GM18505 (cell line): ENCODE data around the gene DYNC1I1.

ENCODE experiments used
- ATAC-seq: cut with Tn5 transposase; IDR thresholded peaks from one replicate; pipeline ENCODE4 v1.9.1; 2021; ENCODE audit not compliant: unreplicated experiment
- POLR2A ChIP-seq: IDR thresholded peaks from 4 replicates; pipeline ENCODE4 v1.6.1; 2011; ENCODE audit warnings: borderline replicate concordance; ENCODE audit not compliant: insufficient read depth, insufficient read length; ENCODE audit errors: extremely low read depth

Gene DYNC1I1

DNA sequence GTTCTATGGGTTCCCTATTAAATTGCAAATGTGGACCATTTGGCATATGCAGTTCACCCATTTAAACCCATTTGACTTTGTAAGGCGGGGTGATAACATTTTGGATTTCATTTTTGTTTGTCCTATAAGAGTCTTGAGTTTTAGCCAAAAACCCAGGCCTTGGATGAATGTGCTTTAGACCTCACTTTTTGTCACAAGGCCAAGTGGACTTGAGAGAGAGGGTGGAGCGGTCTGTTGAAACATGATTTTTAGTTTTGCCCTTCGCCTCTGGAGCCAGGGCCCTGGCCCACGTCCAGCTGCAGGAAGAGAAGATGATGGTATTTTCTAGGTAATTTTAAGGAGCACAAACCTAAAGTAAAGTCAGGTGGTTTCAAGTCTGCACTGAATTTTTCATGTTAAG lies 289.5 kb downstream of the DYNC1I1 start:
- TF ChIP-seq POLR2A, result no peak

DNA sequence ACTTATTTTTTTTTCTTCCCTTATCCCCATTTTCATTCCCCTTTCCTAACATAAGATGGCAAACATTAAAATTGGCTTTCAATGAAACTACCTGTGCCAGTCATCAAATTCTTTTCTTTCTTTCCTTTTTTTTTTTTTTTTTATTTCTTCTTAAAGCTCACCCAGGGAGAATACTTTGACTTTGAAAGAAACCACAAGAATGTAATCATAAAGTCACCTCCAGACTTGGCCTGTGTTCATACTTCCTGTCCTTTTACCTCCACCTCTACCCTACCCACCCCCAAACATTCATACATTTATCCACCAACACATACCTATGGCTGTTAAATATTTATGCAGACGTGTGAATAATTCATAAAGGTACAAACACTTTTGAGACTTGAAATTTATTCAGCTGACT lies 295.0 kb downstream of the DYNC1I1 start:
- TF ChIP-seq POLR2A, result no peak

More for the DNA sequence above, 289.5 kb downstream of the DYNC1I1 start:
- ATAC-seq, result no peak

DNA sequence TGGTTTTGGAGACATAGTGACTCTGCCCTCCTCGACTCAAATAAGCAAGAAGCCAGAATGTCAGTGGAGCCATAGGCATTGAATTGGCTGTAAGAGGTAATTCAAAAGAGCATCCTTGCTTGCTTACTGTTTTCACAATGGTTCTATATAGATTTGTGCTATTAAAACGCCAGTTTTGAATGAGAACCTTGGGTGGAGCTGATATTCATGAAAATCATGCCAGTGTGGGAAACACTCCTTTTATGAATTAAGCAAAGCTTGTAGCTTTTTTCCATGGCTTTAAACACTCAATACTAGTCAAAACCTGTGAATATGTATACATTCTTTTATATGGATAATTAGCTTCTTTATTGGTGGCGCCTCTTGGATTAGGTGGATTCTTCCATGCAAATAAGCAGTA lies 297.0 kb downstream of the DYNC1I1 start:
- no peak for ATAC-seq
- no peak for TF ChIP-seq POLR2A

More for the DNA sequence above, 295.0 kb downstream of the DYNC1I1 start:
- no peak for ATAC-seq

DNA sequence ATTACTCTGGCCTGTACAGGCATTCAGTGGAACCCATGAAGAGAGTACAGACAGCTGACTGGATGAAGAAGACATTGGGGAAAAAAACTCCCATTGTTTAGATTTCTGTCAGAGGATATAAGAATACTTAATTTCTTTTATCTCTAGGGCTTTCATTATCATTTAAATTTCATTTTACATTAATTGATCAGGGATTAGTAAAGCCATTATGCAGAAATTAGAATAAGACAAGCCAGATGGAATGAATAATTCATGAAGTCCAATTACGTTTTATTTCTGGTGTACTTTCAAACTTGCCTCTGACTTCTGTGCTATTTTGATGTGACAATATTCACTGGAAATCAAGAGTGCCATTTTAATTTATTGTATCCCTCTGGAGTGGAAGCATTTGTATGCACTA lies 302.5 kb downstream of the DYNC1I1 start:
- no peak for TF ChIP-seq POLR2A
- ATAC-seq, result no peak

DNA sequence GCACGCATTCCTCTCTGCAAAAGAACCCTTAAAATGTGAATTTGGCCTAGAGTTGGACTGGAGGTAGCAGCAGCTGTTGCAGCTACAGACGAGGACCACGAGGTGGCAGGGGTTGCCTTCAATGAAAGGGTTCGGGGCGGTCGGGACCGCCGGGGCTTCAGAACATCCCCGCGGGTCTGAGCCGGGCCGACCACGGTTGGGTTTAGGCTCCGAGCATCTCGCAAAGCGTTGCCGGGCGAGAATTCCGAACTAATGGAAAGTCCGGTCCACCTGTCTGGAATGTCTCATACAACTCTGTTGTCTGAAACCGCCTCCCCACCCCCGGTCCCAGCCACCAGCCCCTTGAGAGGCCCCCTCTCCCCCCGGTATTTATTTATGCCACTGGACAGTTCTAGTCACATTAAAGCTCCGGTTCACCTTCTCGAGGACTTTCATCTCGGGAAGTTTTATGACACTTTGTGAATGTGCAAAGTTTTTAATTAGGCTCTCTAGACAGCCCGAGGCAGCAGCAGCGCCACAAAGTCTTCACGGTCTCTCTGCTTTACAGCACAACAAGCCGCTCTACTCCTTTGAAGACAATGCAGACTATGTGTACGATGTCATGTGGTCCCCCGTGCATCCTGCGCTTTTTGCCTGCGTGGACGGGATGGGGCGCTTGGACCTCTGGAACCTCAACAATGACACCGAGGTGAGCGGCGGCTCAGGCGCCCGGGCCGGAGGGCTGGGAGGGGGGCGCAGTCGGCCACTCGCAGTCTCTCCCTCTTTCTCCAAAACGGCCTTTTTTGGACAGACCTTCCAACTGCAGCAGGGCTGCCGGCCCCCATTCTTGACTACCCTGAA lies 303.4 kb downstream of the DYNC1I1 start:
- TF ChIP-seq POLR2A, result no peak
- peak; percentile 93 for ATAC-seq

DNA sequence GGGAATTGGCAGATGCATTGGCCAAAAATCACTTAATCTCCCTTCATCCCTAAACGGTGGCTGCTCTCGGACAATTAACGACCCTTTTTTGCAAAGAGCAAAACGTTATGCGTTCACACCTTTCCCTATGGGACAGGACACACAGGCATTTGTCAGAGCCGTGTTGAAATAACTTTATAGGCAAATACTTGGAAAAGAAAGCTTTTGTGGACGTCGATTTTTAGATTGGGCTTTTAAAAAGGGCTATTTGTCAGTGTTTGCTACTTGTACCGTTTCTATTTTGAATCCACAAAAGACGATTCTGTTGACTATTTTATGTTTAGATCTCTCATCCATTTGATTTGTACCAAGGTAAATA lies 304.0 kb downstream of the DYNC1I1 start:
- no peak for ATAC-seq
- no peak for TF ChIP-seq POLR2A

DNA sequence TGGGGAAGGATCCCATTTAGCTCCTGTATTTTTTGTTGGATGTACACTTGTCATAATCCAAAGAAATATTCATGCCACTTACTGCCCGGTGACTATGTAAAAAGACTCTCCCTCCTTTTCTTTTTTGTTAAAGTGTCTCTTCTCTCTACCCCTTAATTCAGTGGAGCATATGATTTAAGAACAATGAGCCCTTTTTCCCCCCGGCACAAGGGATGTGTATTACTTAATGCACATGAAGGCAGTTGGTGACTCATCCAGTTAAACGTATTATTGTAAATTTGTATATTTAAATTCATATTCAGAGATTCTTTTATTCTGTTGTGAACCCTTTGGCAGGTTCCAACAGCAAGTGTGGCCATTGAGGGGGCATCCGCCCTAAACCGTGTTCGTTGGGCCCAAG lies 307.7 kb downstream of the DYNC1I1 start:
- no peak for ATAC-seq
- TF ChIP-seq POLR2A, result no peak

DNA sequence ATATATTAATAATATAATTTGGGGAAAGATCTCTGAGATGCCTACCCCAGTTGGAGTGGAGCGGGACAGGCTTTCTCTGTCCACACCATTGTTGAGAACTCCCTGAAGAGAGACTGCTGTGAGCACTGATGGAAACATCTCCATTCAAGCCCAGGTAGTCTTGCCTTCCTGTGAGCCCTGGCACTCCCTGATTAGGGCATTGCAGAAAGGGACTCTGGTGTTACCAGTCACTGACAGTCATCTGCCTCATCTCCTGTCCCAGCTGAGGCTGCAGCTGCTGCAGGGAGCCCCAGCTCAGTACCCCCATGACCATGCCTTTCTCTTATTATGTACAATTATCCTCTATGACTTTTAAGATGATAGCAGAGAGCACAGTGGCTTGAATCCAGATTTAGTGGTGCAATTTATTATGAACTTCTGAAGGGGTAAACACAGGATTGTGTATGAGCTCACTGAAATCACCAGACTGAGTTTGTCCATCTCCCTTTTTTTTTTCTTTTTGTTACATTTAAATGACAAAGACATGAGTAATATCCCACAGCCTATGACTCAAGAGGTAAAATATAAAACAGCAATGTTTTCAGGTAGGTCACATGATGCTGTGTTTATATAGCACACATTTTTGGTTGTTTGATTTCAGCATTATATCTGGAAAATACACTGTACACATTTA lies 312.7 kb downstream of the DYNC1I1 start:
- TF ChIP-seq POLR2A, result no peak
- no peak for ATAC-seq

DNA sequence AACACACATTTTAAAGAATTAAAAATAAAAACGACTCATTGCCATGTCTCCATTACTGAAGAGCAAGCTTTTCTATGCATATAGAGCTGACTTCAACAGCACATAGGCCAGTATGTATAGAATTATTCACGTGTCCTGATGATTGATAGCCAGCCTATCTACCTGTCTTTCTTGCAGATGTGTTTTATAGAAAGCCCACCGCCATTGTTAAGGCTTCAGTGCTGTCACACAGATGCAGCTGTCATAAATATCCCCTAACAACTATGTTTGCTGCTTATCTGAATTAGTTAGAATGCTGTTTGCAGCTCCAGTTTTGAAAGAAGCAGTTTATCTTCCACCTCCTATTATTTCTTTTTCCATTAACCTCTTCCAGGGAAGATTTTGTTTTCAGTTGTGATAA lies 313.6 kb downstream of the DYNC1I1 start:
- TF ChIP-seq POLR2A, result no peak
- ATAC-seq, result no peak

DNA sequence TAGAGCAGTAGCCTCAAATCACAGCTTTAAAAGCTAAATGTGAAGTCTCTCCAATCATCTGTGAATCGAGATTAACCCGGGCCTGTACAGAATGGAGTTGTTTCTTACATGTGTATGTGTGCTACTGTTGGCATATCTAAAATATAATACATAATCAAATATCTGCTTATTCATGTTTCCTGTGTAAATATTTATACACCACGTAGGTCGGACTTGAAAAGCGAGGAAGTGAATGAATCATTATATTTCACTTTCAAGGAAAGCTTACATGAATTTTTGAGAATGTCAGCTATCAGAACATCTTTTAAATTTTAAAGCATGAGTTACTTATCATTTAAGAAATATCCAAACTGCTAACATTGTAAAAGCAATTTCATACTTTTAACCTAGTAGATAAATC lies 316.2 kb downstream of the DYNC1I1 start:
- no peak for ATAC-seq
- TF ChIP-seq POLR2A, result no peak

DNA sequence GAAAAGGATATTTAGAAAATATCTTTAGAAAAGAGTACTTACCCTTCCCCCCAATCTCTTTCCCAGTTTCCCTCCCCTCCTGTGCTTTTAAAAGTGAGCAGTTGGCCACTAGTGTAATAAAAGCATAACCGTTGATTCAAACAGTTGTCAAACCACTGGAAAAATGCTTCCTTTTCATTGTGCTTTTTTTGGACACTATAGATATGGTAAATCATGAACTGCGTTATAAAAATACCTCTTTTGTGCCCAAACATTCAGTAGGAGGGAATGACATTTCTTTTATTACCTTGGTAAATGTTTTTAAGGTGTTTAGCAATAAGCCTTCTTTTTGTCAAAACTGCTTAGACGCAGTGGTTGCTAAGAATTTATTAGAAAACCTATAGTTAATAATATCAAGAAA lies 317.2 kb downstream of the DYNC1I1 start:
- ATAC-seq, result no peak
- TF ChIP-seq POLR2A, result no peak

DNA sequence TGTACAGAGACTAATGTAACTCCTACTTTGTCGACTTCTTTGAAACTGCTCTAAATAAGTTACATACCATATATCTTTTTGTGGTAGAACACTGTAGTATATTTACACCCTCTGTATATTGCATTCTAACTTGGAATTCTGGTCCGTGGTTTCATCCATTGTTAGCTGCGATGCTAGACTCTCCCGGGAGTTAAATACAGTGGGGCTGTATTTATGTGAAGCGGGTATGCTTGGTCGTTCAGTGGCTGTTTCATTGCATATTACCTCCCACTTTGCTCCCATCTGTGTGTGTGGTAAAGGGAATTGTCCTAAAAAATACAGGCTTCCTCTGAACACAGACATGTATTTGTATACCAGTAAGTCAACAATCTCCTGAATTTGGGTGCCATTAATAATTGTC lies 318.4 kb downstream of the DYNC1I1 start:
- ATAC-seq, result no peak
- no peak for TF ChIP-seq POLR2A

DNA sequence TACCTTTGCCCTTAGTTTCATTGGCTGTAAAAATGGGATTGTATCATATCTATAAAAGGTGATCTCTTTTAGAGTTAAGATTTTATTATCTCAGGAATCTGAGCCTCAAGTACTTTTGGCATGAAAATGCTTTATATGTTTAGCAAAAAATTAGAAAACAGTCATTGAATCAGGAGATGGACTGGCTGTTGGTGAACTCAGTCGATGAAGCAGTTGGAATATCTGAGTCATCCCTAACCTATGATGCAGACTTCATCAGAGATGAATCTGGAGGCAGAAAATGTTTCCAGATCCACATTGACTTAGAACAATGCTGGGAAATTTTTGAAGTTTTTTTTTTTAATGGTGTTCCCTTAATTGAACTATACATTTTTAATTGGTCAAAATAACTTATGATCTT lies 321.1 kb downstream of the DYNC1I1 start:
- no peak for ATAC-seq
- TF ChIP-seq POLR2A, result no peak

DNA sequence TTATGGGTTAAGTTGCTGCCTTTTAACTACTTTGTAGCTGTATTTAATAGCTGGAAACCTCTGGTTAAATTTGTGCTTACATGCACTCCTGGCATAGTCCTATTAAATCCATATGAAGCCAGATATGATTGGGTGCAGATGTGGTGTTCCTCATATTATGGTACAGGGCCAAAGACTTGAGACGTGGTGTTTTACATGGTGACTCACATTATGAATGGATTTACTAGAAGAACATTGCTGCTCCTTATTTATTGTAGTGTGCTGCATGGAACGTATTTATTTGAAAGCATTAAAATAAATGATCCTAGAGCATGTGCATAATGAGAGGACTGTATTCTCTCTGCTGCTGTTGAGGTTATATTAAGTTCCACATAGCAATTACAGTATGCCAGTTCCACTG lies 325.5 kb downstream of the DYNC1I1 start:
- no peak for ATAC-seq
- TF ChIP-seq POLR2A, result no peak

DNA sequence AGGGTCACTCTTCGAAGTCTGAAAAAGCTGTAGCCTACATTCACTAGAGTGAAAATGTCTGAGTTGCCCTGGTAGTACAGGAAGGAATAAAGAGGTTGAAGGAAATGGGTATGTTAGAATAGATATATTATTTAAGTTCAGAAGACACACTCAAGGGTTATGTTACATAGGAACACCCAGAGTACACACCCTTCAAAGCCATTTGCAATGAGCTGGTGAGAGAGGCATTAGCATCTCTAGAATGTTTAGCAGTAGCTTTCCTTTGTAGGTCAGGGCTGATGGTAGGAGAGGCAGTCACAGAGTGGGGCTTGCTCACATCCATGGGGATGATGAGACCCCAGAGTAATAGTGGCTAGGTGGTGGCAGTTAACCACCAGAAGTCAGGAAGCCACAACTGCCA lies 328.4 kb downstream of the DYNC1I1 start:
- TF ChIP-seq POLR2A, result no peak
- ATAC-seq, result no peak

DNA sequence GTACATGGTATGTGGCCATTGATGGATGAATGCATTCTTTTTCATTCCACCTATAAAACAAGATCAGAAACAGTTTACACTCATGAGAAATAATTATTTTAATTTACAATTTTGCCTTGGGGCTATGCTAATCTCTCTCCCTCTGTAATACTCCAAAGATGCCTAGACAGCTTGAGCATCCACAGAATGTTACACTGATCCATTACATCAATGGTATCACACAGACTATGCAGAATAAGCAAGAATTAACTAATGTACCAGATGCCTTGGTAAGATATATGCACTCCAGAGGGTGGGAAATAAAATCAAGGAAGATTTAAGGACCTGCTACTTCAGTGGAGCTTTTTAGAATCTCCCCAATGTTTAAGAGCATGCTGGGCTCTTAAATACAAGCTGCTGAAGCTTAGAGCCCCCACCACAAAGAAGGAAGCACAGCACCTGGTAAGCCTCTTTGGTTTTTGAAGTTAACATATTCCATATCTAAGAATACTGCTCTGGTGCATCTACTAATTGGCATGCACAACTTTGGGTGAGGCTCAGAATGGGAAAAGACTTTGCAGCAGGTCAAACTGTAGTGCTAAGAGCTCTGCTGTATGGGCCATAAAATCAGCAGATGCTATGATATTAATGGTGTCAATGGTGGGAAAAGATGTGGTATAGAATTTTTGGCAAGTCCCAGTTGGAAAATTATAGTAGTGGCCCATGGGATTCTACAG lies 329.9 kb downstream of the DYNC1I1 start:
- ATAC-seq, result no peak
- no peak for TF ChIP-seq POLR2A
